Mesendoderm (in vitro differentiated cells): ENCODE data around the gene FUZ.
A peak's percentile ranks its signal among the peaks of the same experiment; 100 is the strongest.

Experiments
- DNase-seq: peaks from one replicate; pipeline ENCODE4 v3.0.0; 2013
- H2AK5ac ChIP-seq: 2 replicates; pipeline ENCODE4 v1.6.1; 2013; ENCODE audit warnings: low read length, inconsistent platforms
- H2BK120ac ChIP-seq: 2 replicates; pipeline ENCODE4 v1.6.1; 2013; ENCODE audit warnings: low read depth, mild to moderate bottlenecking, low read length, moderate library complexity, mixed read lengths
- H2BK15ac ChIP-seq: replicated peaks from 2 replicates; pipeline ENCODE4 v1.6.1; 2013; ENCODE audit warnings: low read depth, mild to moderate bottlenecking, moderate library complexity
- H2BK5ac ChIP-seq: 2 replicates; pipeline ENCODE4 v1.6.1; 2013; ENCODE audit warnings: low read length, inconsistent platforms
- H3K18ac ChIP-seq: 2 replicates; pipeline ENCODE4 v1.6.1; 2013; ENCODE audit warnings: mild to moderate bottlenecking, low read length, mixed read lengths
- H3K23ac ChIP-seq: one replicate; pipeline ENCODE4 v1.6.1; 2013; ENCODE audit warnings: low read length
- H3K27ac ChIP-seq: 2 replicates; pipeline ENCODE4 v1.5.1; 2013; ENCODE audit warnings: low read depth, mild to moderate bottlenecking, inconsistent platforms, low read length, moderate library complexity
- H3K27me3 ChIP-seq: 2 replicates; pipeline ENCODE4 v1.6.1; 2013; ENCODE audit warnings: low read length, control low read depth, mild to moderate bottlenecking, inconsistent platforms; ENCODE audit not compliant: insufficient read depth, poor library complexity
- H3K36me3 ChIP-seq: 2 replicates; pipeline ENCODE4 v1.6.1; 2013; ENCODE audit warnings: low read length, inconsistent platforms; ENCODE audit not compliant: control insufficient read depth, insufficient read depth
- H3K4ac ChIP-seq: one replicate; pipeline ENCODE4 v1.6.1; 2013; ENCODE audit warnings: low read depth, mild to moderate bottlenecking, low read length, moderate library complexity
- H3K4me1 ChIP-seq: 2 replicates; pipeline ENCODE4 v1.6.1; 2013; ENCODE audit warnings: low read depth, low read length, inconsistent platforms; ENCODE audit not compliant: control insufficient read depth
- H3K4me2 ChIP-seq: 2 replicates; pipeline ENCODE4 v1.6.1; 2013; ENCODE audit warnings: low read length
- H3K4me3 ChIP-seq: 2 replicates; pipeline ENCODE4 v1.5.1; 2013; ENCODE audit warnings: mild to moderate bottlenecking, low read length
- H3K56ac ChIP-seq: one replicate; pipeline ENCODE4 v1.6.1; 2013; ENCODE audit warnings: low read length
- H3K79me1 ChIP-seq: 2 replicates; pipeline ENCODE4 v1.6.1; 2013; ENCODE audit warnings: low read length, inconsistent platforms
- H3K79me2 ChIP-seq: 2 replicates; pipeline ENCODE4 v1.6.1; 2013; ENCODE audit warnings: mild to moderate bottlenecking, low read length; ENCODE audit not compliant: control insufficient read depth, insufficient read depth
- H3K9ac ChIP-seq: 2 replicates; pipeline ENCODE4 v1.6.1; 2013; ENCODE audit warnings: low read length, inconsistent platforms
- H4K5ac ChIP-seq: one replicate; pipeline ENCODE4 v1.6.1; 2013; ENCODE audit warnings: low read length
- H4K8ac ChIP-seq: one replicate; pipeline ENCODE4 v1.6.1; 2013; ENCODE audit warnings: low read depth, mild to moderate bottlenecking, control low read depth, low read length, moderate library complexity
- WGBS: extraction: QIAGEN DNeasy Blood & Tissue Kit; methylation state at CpG from one replicate; pipeline ENCODE4 v1.1.7; 2013; ENCODE audit warnings: low lambda C conversion rate, missing lambda C conversion rate; ENCODE audit not compliant: insufficient coverage; ENCODE audit errors: extremely low coverage; 5-methylcytosine and 5-hydroxymethylcytosine counted together

Gene FUZ

DNA sequence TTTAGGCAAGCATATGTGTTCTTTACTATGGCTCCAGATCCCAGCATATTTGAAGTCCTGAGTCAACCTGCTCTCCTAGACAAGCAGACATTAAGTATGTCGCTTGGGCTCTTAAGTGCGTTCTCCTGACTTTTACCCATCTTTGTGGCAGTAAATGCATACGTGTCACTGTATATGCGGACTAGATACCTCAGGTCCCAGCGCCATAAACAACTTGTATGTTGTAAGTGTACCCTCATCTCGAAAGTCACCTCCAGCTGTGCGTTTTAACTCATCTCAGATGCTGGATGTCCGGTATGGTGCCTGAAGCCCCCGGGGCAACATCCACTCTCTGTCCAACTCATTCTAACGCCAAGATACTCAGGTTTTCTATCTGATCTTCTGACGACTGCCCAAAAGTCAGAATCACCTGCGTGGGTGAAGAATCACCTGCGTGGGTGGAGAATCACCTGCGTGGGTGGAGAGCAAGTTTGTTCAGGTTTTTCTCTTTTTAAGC, 39.6 kb upstream of the FUZ start:
- Histone ChIP-seq H3K56ac (peak overlapping the region; percentile 91), H3K36me3 (peaks cover 5% of the 10 kb centered on the region), H2AK5ac (no peak overlapping the region), H3K4ac (no peak overlapping the region), H3K23ac (peak overlapping the region; percentile 66), H3K4me1 (peaks cover 8% of the 10 kb centered on the region), H2BK120ac (no peak overlapping the region), H3K9ac (peak overlapping the region; percentile 94), H3K18ac (no peak overlapping the region), H3K4me2 (peak overlapping the region; percentile 91), H2BK5ac (no peak overlapping the region), H3K27me3 (no peaks in the 10 kb centered on the region), H4K5ac (no peak overlapping the region), H2BK15ac (no peak overlapping the region), H3K27ac (no peak overlapping the region), H3K4me3 (no peak overlapping the region), H3K79me2 (peaks cover 23% of the 10 kb centered on the region), H3K79me1 (peaks cover 27% of the 10 kb centered on the region), H4K8ac (no peak overlapping the region)
- WGBS: no CpG with 5 or more reads among the region's 14 CpGs
- DNase-seq: no peak

- Histone ChIP-seq H3K4ac (peak overlapping the region; percentile 99), H2BK5ac (no peak overlapping the region), H2BK15ac (no peak overlapping the region), H4K5ac (no peak overlapping the region), H2AK5ac (no peak overlapping the region), H3K4me3 (peak overlapping the region; percentile 90), H3K27ac (peak overlapping the region; percentile 99), H3K36me3 (peaks cover 5% of the 10 kb centered on the region), H4K8ac (peak overlapping the region; percentile 77), H3K4me2 (peak overlapping the region; percentile 91), H3K27me3 (no peaks in the 10 kb centered on the region), H2BK120ac (peak overlapping the region; percentile 90), H3K56ac (peak overlapping the region; percentile 97), H3K23ac (peak overlapping the region; percentile 98), H3K79me1 (peaks cover 27% of the 10 kb centered on the region), H3K18ac (peak overlapping the region; percentile 100), H3K4me1 (peaks cover 8% of the 10 kb centered on the region), H3K79me2 (peaks cover 23% of the 10 kb centered on the region), H3K9ac (peak overlapping the region; percentile 94)
- peak; percentile 75 for DNase-seq
- WGBS: no CpG with 5 or more reads among the region's 78 CpGs
Measured at GRCh38 chr19:49851456-49852259, 38.6 kb upstream of the FUZ start.

DNA sequence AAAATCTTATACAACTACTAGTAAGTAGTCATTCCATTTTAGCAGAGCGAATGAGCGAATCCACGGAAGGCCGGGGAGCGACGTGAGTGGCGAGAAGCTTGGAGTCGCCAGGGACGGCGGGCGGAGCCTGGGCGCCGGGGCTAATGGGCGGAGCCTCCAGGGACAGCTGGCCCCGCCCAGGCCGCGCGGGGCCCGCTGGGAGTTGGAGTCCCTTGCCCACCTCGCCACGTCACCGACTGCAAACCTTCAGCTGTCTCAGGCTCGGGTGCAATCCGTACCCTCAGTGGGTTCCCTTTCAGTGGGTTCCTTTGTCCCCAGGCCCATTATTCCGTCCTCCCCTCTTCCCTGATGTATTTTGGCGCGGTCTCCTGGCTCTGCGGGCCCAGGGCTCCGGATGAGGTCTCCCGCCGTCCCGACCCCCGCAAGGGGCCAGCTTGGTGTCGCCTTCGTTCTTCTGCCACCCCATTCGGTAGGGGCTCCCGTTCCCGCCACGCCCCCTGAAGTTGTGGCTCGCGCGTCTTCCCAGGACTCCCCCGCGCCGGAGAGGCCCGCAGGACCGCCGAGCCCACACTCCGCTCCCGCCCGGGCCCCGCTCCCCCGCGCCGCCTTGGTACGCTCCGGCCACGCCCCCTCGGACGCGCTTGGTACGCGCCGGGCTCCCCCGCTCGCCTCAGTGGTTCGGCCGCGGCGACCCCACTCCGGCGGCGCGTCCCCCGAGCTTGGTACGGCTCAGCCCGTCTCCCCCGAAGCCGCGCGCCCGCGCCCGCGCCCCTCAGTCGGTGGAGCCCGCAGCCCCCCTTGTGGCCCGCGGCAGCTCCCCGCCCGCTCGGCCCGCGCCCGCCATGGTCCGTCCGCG, 37.6 kb upstream of the FUZ start, which contains the start of gene PTOV1:
Gene PTOV1, plus strand, starts transcription at position 673 of the 856 bp plus-strand sequence.
- WGBS: no CpG with 5 or more reads among the region's 98 CpGs

GRCh38 chr19:49850221-49850486, 37.1 kb upstream of the FUZ start:
- Histone ChIP-seq H2AK5ac (no peak overlapping the region), H3K27ac (no peak overlapping the region), H4K8ac (no peak overlapping the region), H3K4me3 (peak overlapping the region; percentile 61), H3K18ac (no peak overlapping the region), H3K36me3 (peaks cover 5% of the 10 kb centered on the region), H3K9ac (peak overlapping the region; percentile 78), H3K27me3 (no peaks in the 10 kb centered on the region), H3K4ac (no peak overlapping the region), H4K5ac (no peak overlapping the region), H3K79me2 (peaks cover 23% of the 10 kb centered on the region), H2BK120ac (no peak overlapping the region), H2BK5ac (no peak overlapping the region), H3K23ac (no peak overlapping the region), H3K56ac (peak overlapping the region; percentile 88), H2BK15ac (no peak overlapping the region), H3K4me2 (peak overlapping the region; percentile 81), H3K4me1 (peaks cover 8% of the 10 kb centered on the region), H3K79me1 (peaks cover 24% of the 10 kb centered on the region)
- no peak for DNase-seq
- WGBS: no CpG with 5 or more reads among the region's 12 CpGs

More for the DNA sequence above, 37.6 kb upstream of the FUZ start, which contains the start of gene PTOV1:
- peak within 1 kb of the TSS; percentile 99 for H3K4ac ChIP-seq
- no peak within 1 kb of the TSS for H2AK5ac ChIP-seq
- peaks cover 5% of the 10 kb centered on the region for H3K36me3 ChIP-seq
- peak within 1 kb of the TSS; percentile 78 for H2BK5ac ChIP-seq
- H4K8ac ChIP-seq: peak within 1 kb of the TSS; percentile 77
- H3K4me1 ChIP-seq: peaks cover 8% of the 10 kb centered on the region
- peaks cover 27% of the 10 kb centered on the region for H3K79me1 ChIP-seq
- H4K5ac ChIP-seq: no peak within 1 kb of the TSS
- H3K27me3 ChIP-seq: no peaks in the 10 kb centered on the region
- H2BK120ac ChIP-seq: peak within 1 kb of the TSS; percentile 90
- peak within 1 kb of the TSS; percentile 97 for H3K56ac ChIP-seq
- no peak within 1 kb of the TSS for H2BK15ac ChIP-seq
- H3K4me2 ChIP-seq: peak within 1 kb of the TSS; percentile 91
- peak; percentile 96 for DNase-seq
- peak within 1 kb of the TSS; percentile 99 for H3K27ac ChIP-seq
- peak within 1 kb of the TSS; percentile 100 for H3K18ac ChIP-seq
- peak within 1 kb of the TSS; percentile 94 for H3K9ac ChIP-seq
- peak within 1 kb of the TSS; percentile 98 for H3K23ac ChIP-seq
- peaks cover 23% of the 10 kb centered on the region for H3K79me2 ChIP-seq
- H3K4me3 ChIP-seq: peak within 1 kb of the TSS; percentile 90

GRCh38 chr19:49849433-49850220, 36.5 kb upstream of the FUZ start:
- peak overlapping the region; percentile 61 for H3K4me3 ChIP-seq
- no peak for DNase-seq
- no peak overlapping the region for H2AK5ac ChIP-seq
- peaks cover 5% of the 10 kb centered on the region for H3K36me3 ChIP-seq
- H3K27me3 ChIP-seq: no peaks in the 10 kb centered on the region
- no CpG with 5 or more reads among the region's 15 CpGs for WGBS
- H2BK5ac ChIP-seq: no peak overlapping the region
- H3K56ac ChIP-seq: peak overlapping the region; percentile 88
- H4K8ac ChIP-seq: no peak overlapping the region
- peaks cover 8% of the 10 kb centered on the region for H3K4me1 ChIP-seq
- no peak overlapping the region for H3K27ac ChIP-seq
- no peak overlapping the region for H2BK120ac ChIP-seq
- H3K9ac ChIP-seq: peak overlapping the region; percentile 78
- peaks cover 23% of the 10 kb centered on the region for H3K79me1 ChIP-seq
- H3K23ac ChIP-seq: no peak overlapping the region
- no peak overlapping the region for H3K4ac ChIP-seq
- peaks cover 23% of the 10 kb centered on the region for H3K79me2 ChIP-seq
- no peak overlapping the region for H2BK15ac ChIP-seq
- no peak overlapping the region for H4K5ac ChIP-seq
- no peak overlapping the region for H3K18ac ChIP-seq
- peak overlapping the region; percentile 81 for H3K4me2 ChIP-seq
